ENCODE results near the gene ST6GALNAC6. TPM values are rescaled to one million over a fixed set of nuclear protein-coding genes. Genes with fewer than 3 reads are reported as not detected.

Gene ST6GALNAC6
- total RNA-seq, 1 experiment from 2014 or later, result 24.5 TPM

DNA sequence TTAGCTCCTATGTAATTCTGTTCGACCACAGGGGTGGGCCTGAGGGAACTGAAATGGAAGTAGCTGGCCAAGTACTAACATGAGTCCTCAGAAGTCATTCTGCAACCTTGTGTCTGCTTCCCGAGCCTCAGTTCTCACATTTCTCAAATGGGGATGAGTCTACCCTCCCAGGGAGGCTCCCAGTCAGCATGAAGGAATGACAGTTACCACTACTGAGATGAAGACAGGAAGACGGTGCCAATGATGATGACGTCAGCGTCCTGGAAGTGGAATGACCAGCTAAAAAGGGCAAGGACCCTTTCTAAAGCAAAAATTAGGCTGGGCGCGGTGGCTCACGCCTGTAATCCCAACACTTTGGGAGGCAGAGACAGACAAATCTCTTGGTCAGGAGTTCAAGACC, 24.4 kb upstream of the ST6GALNAC6 start:
- ChIA-PET RAD21 (ENCODE audit: low non-redundant PET in 1 of 2, low total read pairs in 2 of 2, uncharacterized antibody in 2 of 2, unreplicated experiment in 2 of 2) (no interaction called here), CTCF (interaction anchor here (0.9 to 3.0 kb wide), 4 partner anchors 9 to 194 kb away, joined by 3 to 12 read pairs (median 8); partner anchors contain the start of gene TOR2A), POLR2A (interaction anchor here (0.7 kb wide), 1 partner anchor 153 kb away, joined by 3 read pairs; no protein-coding TSS in a partner anchor)
- Histone ChIP-seq H3K4me1 (ENCODE audit: control insufficient read depth in 1 of 2, insufficient read depth in 2 of 2, low read length in 2 of 2) (peaks cover 43 to 82% of the 10 kb centered on the region in 2 experiments), H4K20me1 (ENCODE audit: insufficient read depth) (no peaks in the 10 kb centered on the region), H3K27ac (ENCODE audit: low read depth, low read length) (peak overlapping the region; percentile 55), H3K9ac (ENCODE audit: low read length) (peak overlapping the region; percentile 43), H3K79me2 (ENCODE audit: insufficient read depth, low read length) (no peaks in the 10 kb centered on the region), H2AFZ (ENCODE audit: low read depth, low read length, poor library complexity, severe bottlenecking) (no peak overlapping the region), H3K9me3 (ENCODE audit: control insufficient read depth in 1 of 2, insufficient read depth in 1 of 2, low read depth in 1 of 2, low read length in 2 of 2) (no peaks in the 10 kb centered on the region), H3K36me3 (ENCODE audit: control insufficient read depth in 1 of 2, insufficient read depth in 2 of 2, low read length in 2 of 2) (no peaks in the 10 kb centered on the region), H3K4me2 (ENCODE audit: low read length) (peak overlapping the region; percentile 66), H3K27me3 (ENCODE audit: insufficient read depth, low read length) (no peaks in the 10 kb centered on the region), H3K4me3 (replicated peaks in 1 of 2; ENCODE audit: low read depth in 1 of 2, low read length in 2 of 2) (0 out of 4 replicates have a peak overlapping the region, but pooled peaks of 1 of the 2 experiments have one; percentile 15), H3K9me2 (ENCODE audit: insufficient read depth) (no peaks in the 10 kb centered on the region)
- ATAC-seq, result no peak
- intact Hi-C loops (cut with micrococcal nuclease), result no loop called here
- DNase-seq (ENCODE audit: low read depth, low spot score), result peak; percentile 68
- no peak for TF ChIP-seq SP1 (IDR thresholded peaks at IDR 0.05; ENCODE audit: low read depth)
- TF ChIP-seq EZH2phosphoT487 (IDR thresholded peaks at IDR 0.05; ENCODE audit: borderline replicate concordance), result no peak
- TF ChIP-seq ZFX (IDR thresholded peaks at IDR 0.05), result no peak
- TF ChIP-seq, protein P1, sequence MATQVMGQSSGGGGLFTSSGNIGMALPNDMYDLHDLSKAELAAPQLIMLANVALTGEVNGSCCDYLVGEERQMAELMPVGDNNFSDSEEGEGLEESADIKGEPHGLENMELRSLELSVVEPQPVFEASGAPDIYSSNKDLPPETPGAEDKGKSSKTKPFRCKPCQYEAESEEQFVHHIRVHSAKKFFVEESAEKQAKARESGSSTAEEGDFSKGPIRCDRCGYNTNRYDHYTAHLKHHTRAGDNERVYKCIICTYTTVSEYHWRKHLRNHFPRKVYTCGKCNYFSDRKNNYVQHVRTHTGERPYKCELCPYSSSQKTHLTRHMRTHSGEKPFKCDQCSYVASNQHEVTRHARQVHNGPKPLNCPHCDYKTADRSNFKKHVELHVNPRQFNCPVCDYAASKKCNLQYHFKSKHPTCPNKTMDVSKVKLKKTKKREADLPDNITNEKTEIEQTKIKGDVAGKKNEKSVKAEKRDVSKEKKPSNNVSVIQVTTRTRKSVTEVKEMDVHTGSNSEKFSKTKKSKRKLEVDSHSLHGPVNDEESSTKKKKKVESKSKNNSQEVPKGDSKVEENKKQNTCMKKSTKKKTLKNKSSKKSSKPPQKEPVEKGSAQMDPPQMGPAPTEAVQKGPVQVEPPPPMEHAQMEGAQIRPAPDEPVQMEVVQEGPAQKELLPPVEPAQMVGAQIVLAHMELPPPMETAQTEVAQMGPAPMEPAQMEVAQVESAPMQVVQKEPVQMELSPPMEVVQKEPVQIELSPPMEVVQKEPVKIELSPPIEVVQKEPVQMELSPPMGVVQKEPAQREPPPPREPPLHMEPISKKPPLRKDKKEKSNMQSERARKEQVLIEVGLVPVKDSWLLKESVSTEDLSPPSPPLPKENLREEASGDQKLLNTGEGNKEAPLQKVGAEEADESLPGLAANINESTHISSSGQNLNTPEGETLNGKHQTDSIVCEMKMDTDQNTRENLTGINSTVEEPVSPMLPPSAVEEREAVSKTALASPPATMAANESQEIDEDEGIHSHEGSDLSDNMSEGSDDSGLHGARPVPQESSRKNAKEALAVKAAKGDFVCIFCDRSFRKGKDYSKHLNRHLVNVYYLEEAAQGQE (IDR thresholded peaks at IDR 0.05; ENCODE audit: low read depth), result no peak
- TF ChIP-seq ZNF274 (IDR thresholded peaks at IDR 0.05; ENCODE audit: low read depth, low read length), result no peak
- TF ChIP-seq YY1 (IDR thresholded peaks at IDR 0.05; ENCODE audit: extremely low read depth, insufficient replicate concordance, low read depth, low read length), result no peak
- TF ChIP-seq, protein P2, sequence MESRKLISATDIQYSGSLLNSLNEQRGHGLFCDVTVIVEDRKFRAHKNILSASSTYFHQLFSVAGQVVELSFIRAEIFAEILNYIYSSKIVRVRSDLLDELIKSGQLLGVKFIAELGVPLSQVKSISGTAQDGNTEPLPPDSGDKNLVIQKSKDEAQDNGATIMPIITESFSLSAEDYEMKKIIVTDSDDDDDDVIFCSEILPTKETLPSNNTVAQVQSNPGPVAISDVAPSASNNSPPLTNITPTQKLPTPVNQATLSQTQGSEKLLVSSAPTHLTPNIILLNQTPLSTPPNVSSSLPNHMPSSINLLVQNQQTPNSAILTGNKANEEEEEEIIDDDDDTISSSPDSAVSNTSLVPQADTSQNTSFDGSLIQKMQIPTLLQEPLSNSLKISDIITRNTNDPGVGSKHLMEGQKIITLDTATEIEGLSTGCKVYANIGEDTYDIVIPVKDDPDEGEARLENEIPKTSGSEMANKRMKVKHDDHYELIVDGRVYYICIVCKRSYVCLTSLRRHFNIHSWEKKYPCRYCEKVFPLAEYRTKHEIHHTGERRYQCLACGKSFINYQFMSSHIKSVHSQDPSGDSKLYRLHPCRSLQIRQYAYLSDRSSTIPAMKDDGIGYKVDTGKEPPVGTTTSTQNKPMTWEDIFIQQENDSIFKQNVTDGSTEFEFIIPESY (IDR thresholded peaks at IDR 0.05; ENCODE audit: extremely low read depth, insufficient replicate concordance, low read length), result no peak
- no peak for TF ChIP-seq SRF (IDR thresholded peaks at IDR 0.05; ENCODE audit: low read depth)
- TF ChIP-seq, protein P3, sequence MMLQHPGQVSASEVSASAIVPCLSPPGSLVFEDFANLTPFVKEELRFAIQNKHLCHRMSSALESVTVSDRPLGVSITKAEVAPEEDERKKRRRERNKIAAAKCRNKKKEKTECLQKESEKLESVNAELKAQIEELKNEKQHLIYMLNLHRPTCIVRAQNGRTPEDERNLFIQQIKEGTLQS (IDR thresholded peaks at IDR 0.05), result no peak
- TF ChIP-seq TCF7L2 (IDR thresholded peaks at IDR 0.05; ENCODE audit: borderline replicate concordance, extremely low read depth, insufficient read depth, insufficient read length), result no peak
- TF ChIP-seq EGR1 (IDR thresholded peaks at IDR 0.05; ENCODE audit: low read depth), result no peak
- BruUV-seq (replicated peaks), result no TSS peak
